Glutamatergic neuron (in vitro differentiated cells): ENCODE measurements around the gene RBM15. TPM values are rescaled to one million over a fixed set of nuclear protein-coding genes. Genes with fewer than 3 reads are reported as not detected.

Source experiments
- DNase-seq: peaks from one replicate; pipeline ENCODE4 v3.0.0; 2022
- H3K27ac Mint-ChIP-seq: one replicate; pipeline ENCODE4 v1.8.0; 2020; ENCODE audit warnings: mild to moderate bottlenecking, mixed read lengths, inconsistent platforms; ENCODE audit not compliant: unreplicated experiment
- H3K27me3 Mint-ChIP-seq: one replicate; pipeline ENCODE4 v1.8.0; 2020; ENCODE audit warnings: mild to moderate bottlenecking, moderate library complexity, mixed read lengths, inconsistent platforms; ENCODE audit not compliant: unreplicated experiment
- H3K36me3 Mint-ChIP-seq: one replicate; pipeline ENCODE4 v1.8.0; 2020; ENCODE audit warnings: mild to moderate bottlenecking, mixed read lengths, inconsistent platforms; ENCODE audit not compliant: unreplicated experiment
- H3K4me1 Mint-ChIP-seq: one replicate; pipeline ENCODE4 v1.8.0; 2020; ENCODE audit warnings: mild to moderate bottlenecking, low read depth, mixed read lengths, inconsistent platforms; ENCODE audit not compliant: unreplicated experiment
- H3K4me3 Mint-ChIP-seq: one replicate; pipeline ENCODE4 v1.8.0; 2020; ENCODE audit warnings: mild to moderate bottlenecking, mixed read lengths, inconsistent platforms; ENCODE audit not compliant: unreplicated experiment
- H3K9me3 Mint-ChIP-seq: one replicate; pipeline ENCODE4 v1.8.0; 2020; ENCODE audit warnings: mild to moderate bottlenecking, moderate library complexity, mixed read lengths, inconsistent platforms; ENCODE audit not compliant: unreplicated experiment
- total RNA-seq: library from RNA; stranded (reverse); fragmentation: NEBNext Ultra II Directional; extraction: Animal tissue kit (Norgen Biotek cat#: 25700); gene quantifications from one replicate; pipeline ENCODE4 v1.2.1, GENCODE V29; 2021; ENCODE audit not compliant: unreplicated experiment
- TF ChIP-seq, protein P1 (sequence below): fragments of 200-600 bp; sonication (generic); IDR thresholded peaks from one replicate; pipeline ENCODE4 v1.5.0; 2021; ENCODE audit not compliant: partially characterized antibody, unreplicated experiment

RBM15 gene
- total RNA-seq, 1 donor from 2014 or later = 27.3 TPM

DNA sequence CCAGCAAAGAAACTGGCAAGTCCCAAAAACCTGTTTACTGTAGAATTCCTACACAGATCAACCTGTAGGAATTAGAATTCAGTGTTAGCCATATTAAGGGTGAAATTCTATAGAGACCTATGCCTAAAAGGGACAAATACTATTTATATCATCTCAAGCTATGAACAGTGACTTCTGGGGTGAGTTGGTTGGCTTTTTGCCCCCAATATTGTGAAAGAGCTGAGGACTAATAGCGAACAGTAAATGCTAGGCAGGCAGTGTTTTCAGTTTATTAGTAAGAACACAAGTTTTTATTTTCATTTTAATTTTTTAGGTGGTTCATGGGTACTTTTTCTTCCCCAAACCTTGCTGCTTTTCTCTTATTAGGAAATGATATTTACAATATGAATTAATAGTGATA, 36.3 kb downstream of the RBM15 start:
- H3K36me3 Mint-ChIP-seq = no peaks in the 10 kb centered on the region
- no peak overlapping the region for H3K27ac Mint-ChIP-seq
- TF ChIP-seq, protein P1, sequence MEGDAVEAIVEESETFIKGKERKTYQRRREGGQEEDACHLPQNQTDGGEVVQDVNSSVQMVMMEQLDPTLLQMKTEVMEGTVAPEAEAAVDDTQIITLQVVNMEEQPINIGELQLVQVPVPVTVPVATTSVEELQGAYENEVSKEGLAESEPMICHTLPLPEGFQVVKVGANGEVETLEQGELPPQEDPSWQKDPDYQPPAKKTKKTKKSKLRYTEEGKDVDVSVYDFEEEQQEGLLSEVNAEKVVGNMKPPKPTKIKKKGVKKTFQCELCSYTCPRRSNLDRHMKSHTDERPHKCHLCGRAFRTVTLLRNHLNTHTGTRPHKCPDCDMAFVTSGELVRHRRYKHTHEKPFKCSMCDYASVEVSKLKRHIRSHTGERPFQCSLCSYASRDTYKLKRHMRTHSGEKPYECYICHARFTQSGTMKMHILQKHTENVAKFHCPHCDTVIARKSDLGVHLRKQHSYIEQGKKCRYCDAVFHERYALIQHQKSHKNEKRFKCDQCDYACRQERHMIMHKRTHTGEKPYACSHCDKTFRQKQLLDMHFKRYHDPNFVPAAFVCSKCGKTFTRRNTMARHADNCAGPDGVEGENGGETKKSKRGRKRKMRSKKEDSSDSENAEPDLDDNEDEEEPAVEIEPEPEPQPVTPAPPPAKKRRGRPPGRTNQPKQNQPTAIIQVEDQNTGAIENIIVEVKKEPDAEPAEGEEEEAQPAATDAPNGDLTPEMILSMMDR = no peak
- DNase-seq = no peak
- no peaks in the 10 kb centered on the region for H3K27me3 Mint-ChIP-seq
- no peak overlapping the region for H3K4me3 Mint-ChIP-seq
- no peaks in the 10 kb centered on the region for H3K4me1 Mint-ChIP-seq
- H3K9me3 Mint-ChIP-seq = no peaks in the 10 kb centered on the region

DNA sequence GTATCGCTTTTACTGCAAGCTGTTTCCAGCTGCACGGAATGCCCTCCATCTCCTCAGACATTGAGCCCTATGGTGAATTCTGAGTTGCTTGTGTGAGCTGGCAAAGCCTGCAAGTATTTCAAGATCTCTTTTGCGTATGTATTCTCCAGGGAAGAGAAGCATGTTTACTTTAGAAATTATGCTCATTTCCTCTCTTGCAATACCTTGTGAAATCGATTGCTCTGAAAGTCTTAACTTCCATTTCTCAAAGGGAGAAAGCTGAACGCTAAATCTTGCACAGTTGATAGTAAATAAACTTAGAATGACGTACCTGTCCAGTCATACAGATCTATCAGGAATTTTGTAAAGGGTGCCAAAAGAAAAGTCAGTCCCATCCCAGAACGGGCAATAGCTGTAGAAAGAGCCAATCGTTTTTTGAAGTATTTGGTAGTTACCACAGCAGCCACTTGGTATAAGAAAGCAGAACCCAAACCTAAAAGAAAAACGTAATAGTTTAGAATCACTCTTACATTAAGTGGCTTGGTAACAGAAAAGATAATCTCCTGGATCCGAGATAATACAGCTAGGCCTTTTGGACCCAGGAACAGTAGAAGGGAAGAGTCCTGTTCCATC, 41.6 kb downstream of the RBM15 start:
- Mint-ChIP-seq H3K4me3 (no peak overlapping the region), H3K4me1 (no peaks in the 10 kb centered on the region), H3K27ac (no peak overlapping the region), H3K27me3 (no peaks in the 10 kb centered on the region), H3K9me3 (no peaks in the 10 kb centered on the region), H3K36me3 (no peaks in the 10 kb centered on the region)
- TF ChIP-seq, protein P1 = no peak
- DNase-seq = no peak

DNA sequence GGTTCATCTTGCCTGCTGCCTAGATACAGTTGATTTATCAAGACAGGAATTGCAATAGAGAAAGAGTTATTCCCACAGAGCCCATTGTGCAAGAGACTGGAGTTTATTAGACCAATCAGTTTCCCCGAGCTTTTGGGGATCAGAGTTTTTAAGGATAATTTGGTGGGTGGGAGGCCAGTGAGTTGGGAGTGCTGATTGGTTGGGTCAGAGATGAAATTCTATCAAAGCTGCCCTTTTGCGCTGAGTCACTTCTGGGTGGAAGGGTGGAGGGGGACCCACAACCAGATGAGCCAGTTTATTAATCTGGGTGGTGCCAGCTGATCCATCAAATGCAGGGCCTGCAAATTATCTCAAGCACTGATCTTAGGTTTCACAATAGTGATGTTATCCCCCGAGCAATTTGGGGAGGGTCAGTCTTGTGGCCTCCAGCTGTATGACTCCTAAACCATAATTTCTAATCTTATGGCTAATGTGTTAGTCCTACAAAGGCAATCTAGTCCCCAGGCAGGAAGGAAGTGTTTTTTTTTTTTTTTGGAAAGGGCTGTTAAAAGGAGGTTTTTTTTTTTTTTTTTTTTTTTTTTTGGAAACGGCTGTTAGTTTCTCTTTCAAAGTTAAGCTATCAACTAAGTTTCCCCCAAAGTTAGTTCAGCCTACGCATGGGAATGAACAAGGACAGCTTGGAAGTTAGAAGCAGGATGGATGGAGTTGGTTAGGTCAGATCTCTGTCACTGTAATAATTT, 44.2 kb downstream of the RBM15 start:
- Mint-ChIP-seq H3K9me3 (no peaks in the 10 kb centered on the region), H3K27me3 (no peaks in the 10 kb centered on the region), H3K4me3 (no peak overlapping the region), H3K36me3 (no peaks in the 10 kb centered on the region), H3K4me1 (no peaks in the 10 kb centered on the region), H3K27ac (no peak overlapping the region)
- no peak for DNase-seq
- TF ChIP-seq, protein P1 = no peak

- H3K27ac Mint-ChIP-seq = no peak overlapping the region
- TF ChIP-seq, protein P1 = no peak
- no peaks in the 10 kb centered on the region for H3K9me3 Mint-ChIP-seq
- H3K4me1 Mint-ChIP-seq = peaks cover 3% of the 10 kb centered on the region
- no peaks in the 10 kb centered on the region for H3K36me3 Mint-ChIP-seq
- no peak for DNase-seq
- no peak overlapping the region for H3K4me3 Mint-ChIP-seq
- no peaks in the 10 kb centered on the region for H3K27me3 Mint-ChIP-seq
Measured at GRCh38 chr1:110384581-110385321, 45.6 kb downstream of the RBM15 start.

GRCh38 chr1:110385369-110385768, 46.2 kb downstream of the RBM15 start:
- Mint-ChIP-seq H3K27ac (no peak overlapping the region), H3K4me3 (no peak overlapping the region), H3K36me3 (no peaks in the 10 kb centered on the region), H3K27me3 (no peaks in the 10 kb centered on the region), H3K4me1 (peaks cover 8% of the 10 kb centered on the region), H3K9me3 (no peaks in the 10 kb centered on the region)
- TF ChIP-seq, protein P1 = no peak
- no peak for DNase-seq
